SK-N-MC (cell line): ENCODE measurements around the gene ANTXR1.

Source experiments
- EZH2 ChIP-seq: fragments of 200-600 bp; sonication (generic); IDR thresholded peaks from one replicate; pipeline ENCODE4 v1.6.1; 2017; ENCODE audit warnings: antibody characterized with exemption
- FOXP2 ChIP-seq: optimal IDR thresholded peaks from 2 replicates; pipeline ENCODE3; 2011; ENCODE audit warnings: mild to moderate bottlenecking, moderate library complexity; ENCODE audit not compliant: insufficient read depth; ENCODE audit errors: extremely low read length, control extremely low read depth
- POLR2AphosphoS5 ChIP-seq: IDR thresholded peaks from 2 replicates; pipeline ENCODE4 v1.6.1; 2012; ENCODE audit warnings: mild to moderate bottlenecking, low read depth, low read length, borderline replicate concordance

DNA sequence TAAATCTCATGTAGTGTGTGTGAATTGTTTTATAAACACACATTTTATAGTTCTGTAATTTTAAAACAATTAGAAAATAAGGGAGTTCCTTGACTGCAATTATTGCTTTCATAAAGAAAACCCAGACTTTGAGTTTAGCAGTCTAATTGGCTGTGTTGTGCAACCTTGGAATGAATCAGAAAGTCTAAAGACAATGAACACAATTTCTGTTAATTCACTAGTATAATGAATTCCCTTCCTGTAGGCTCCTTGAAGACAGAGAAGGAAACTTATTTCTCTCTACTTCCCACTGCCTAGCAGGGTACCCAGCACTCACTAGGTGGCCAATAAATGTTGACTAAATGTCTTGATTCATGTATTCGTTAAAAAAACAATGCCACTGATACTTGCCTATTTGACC lies 79.9 kb downstream of the ANTXR1 start:
- TF ChIP-seq EZH2, result no peak
- no peak for TF ChIP-seq POLR2AphosphoS5
- no peak for TF ChIP-seq FOXP2
